HG03196 (cell line): ENCODE results near the gene KLHL12.

Source experiments
- ATAC-seq: cut with Tn5 transposase; IDR thresholded peaks from one replicate; pipeline ENCODE4 v1.9.1; 2021; ENCODE audit not compliant: unreplicated experiment

KLHL12 gene

GRCh38 chr1:202844259-202844658 is 82.8 kb downstream of the KLHL12 start:
- ATAC-seq: no peak

GRCh38 chr1:202843081-202843480 is 84.0 kb downstream of the KLHL12 start:
- ATAC-seq: no peak
